Measurements from ENCODE around the gene PEAK1. TPM values are rescaled to one million over a fixed set of nuclear protein-coding genes. Genes with fewer than 3 reads are reported as not detected.

PEAK1 gene
- total RNA-seq, 4 donors from 2014 or later, result 91.8 to 170 (median 123) TPM

GRCh38 chr15:77097248-77097721 lies 322.6 kb downstream of the PEAK1 start:
- no peaks in the 10 kb centered on the region for H3K4me1 ChIP-seq
- no peaks in the 10 kb centered on the region for H3K9me3 ChIP-seq
- H3K27me3 ChIP-seq, result peaks cover 0 to 6% (median 0%) of the 10 kb centered on the region in 4 donors
- H3K36me3 ChIP-seq, result no peaks in the 10 kb centered on the region
- WGBS, result 89% methylated on average over 7 of the region's 7 CpGs
- H3K4me3 ChIP-seq, result no peak overlapping the region
- intact Hi-C loops (cut with DNase I), result no loop called here
- DNase-seq (ENCODE audit: extremely low spot score), result no peak
- H3K27ac ChIP-seq (replicated peaks in 1 of 4), result no peak overlapping the region
- TF ChIP-seq EP300 (IDR thresholded peaks at IDR 0.05) (no peak), POLR2AphosphoS5 (IDR thresholded peaks at IDR 0.05) (no peak), POLR2A (IDR thresholded peaks at IDR 0.05; ENCODE audit: low read depth) (no peak)
- TF ChIP-seq, protein P1, sequence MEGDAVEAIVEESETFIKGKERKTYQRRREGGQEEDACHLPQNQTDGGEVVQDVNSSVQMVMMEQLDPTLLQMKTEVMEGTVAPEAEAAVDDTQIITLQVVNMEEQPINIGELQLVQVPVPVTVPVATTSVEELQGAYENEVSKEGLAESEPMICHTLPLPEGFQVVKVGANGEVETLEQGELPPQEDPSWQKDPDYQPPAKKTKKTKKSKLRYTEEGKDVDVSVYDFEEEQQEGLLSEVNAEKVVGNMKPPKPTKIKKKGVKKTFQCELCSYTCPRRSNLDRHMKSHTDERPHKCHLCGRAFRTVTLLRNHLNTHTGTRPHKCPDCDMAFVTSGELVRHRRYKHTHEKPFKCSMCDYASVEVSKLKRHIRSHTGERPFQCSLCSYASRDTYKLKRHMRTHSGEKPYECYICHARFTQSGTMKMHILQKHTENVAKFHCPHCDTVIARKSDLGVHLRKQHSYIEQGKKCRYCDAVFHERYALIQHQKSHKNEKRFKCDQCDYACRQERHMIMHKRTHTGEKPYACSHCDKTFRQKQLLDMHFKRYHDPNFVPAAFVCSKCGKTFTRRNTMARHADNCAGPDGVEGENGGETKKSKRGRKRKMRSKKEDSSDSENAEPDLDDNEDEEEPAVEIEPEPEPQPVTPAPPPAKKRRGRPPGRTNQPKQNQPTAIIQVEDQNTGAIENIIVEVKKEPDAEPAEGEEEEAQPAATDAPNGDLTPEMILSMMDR (IDR thresholded peaks at IDR 0.05), result no peak

- H3K27ac ChIP-seq (replicated peaks in 1 of 4), result no peak overlapping the region
- intact Hi-C loops (cut with DNase I), result no loop called here
- TF ChIP-seq EP300 (IDR thresholded peaks at IDR 0.05), result no peak
- no peak for TF ChIP-seq POLR2A (IDR thresholded peaks at IDR 0.05; ENCODE audit: low read depth)
- TF ChIP-seq POLR2AphosphoS5 (IDR thresholded peaks at IDR 0.05), result no peak
- TF ChIP-seq, protein P1 (IDR thresholded peaks at IDR 0.05), result no peak
- peaks cover 0 to 6% (median 0%) of the 10 kb centered on the region in 4 donors for H3K27me3 ChIP-seq
- no peaks in the 10 kb centered on the region for H3K36me3 ChIP-seq
- H3K9me3 ChIP-seq, result no peaks in the 10 kb centered on the region
- no peak for DNase-seq (ENCODE audit: extremely low spot score)
- 92% methylated on average over 5 of the region's 7 CpGs for WGBS
- no peaks in the 10 kb centered on the region for H3K4me1 ChIP-seq
- no peak overlapping the region for H3K4me3 ChIP-seq
Measured at GRCh38 chr15:77096541-77096940, 323.4 kb downstream of the PEAK1 start.

GRCh38 chr15:77096138-77096537 lies 323.8 kb downstream of the PEAK1 start:
- Histone ChIP-seq H3K9me3 (no peaks in the 10 kb centered on the region), H3K36me3 (no peaks in the 10 kb centered on the region), H3K4me3 (no peak overlapping the region), H3K27me3 (peaks cover 0 to 6% (median 0%) of the 10 kb centered on the region in 4 donors), H3K27ac (replicated peaks in 1 of 4) (no peak overlapping the region), H3K4me1 (no peaks in the 10 kb centered on the region)
- no peak for DNase-seq (ENCODE audit: extremely low spot score)
- intact Hi-C loops (cut with DNase I), result no loop called here
- WGBS, result 70% methylated on average over 4 of the region's 4 CpGs
- TF ChIP-seq EP300 (IDR thresholded peaks at IDR 0.05), result no peak
- TF ChIP-seq POLR2AphosphoS5 (IDR thresholded peaks at IDR 0.05), result no peak
- TF ChIP-seq POLR2A (IDR thresholded peaks at IDR 0.05; ENCODE audit: low read depth), result no peak
- TF ChIP-seq, protein P1 (IDR thresholded peaks at IDR 0.05), result no peak

DNA sequence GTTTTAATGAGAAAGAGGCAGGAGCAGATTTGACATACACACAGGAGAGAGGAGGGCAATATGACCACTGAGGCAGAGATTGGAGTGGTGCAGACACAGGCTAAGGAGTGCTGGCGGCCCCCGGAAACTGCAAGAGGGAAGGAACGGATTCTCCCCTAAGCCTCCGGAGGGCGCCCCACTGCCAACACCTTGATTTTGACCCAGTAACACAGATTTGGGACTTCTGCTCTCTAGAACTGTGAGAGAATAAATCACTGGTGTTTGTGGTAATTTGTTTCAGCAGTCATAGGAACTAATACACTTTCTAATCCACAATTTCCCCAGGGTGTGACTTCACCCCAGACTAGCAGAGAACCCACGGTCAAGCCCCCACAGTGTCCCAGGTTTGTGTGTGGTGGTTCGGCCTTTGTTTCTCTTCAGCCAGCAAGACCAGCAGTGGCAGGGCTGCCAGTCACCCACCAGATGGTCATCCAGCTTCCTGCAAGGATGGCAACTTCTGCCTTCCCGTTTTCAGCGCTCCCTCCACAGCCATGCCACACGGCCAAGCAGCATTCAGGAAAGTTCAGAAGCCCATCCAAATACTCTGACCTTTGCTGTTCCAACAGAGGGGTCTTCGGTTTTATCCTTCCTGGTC lies 325.4 kb downstream of the PEAK1 start:
- Histone ChIP-seq H3K4me1 (no peaks in the 10 kb centered on the region), H3K9me3 (no peaks in the 10 kb centered on the region), H3K4me3 (no peak overlapping the region), H3K36me3 (no peaks in the 10 kb centered on the region), H3K27ac (replicated peaks in 1 of 4) (no peak overlapping the region), H3K27me3 (peaks cover 0 to 6% (median 0%) of the 10 kb centered on the region in 4 donors)
- intact Hi-C loops (cut with DNase I), result no loop called here
- TF ChIP-seq EP300 (IDR thresholded peaks at IDR 0.05) (no peak), POLR2A (IDR thresholded peaks at IDR 0.05; ENCODE audit: low read depth) (no peak), POLR2AphosphoS5 (IDR thresholded peaks at IDR 0.05) (no peak)
- TF ChIP-seq, protein P1 (IDR thresholded peaks at IDR 0.05), result no peak
- no peak for DNase-seq (ENCODE audit: extremely low spot score)
- 94% methylated on average over 11 of the region's 11 CpGs for WGBS
